GM19043 (cell line): ENCODE measurements around the gene SLC35A3.
"Not testable (repeated sequence)": the region's sequence is repeated elsewhere in the genome, so short reads cannot be mapped to it uniquely, and the experiment has no call there.

ENCODE experiments used
- ATAC-seq: cut with Tn5 transposase; IDR thresholded peaks from one replicate; pipeline ENCODE4 v1.9.1; 2021; ENCODE audit warnings: low read depth; ENCODE audit not compliant: unreplicated experiment

Gene SLC35A3

DNA sequence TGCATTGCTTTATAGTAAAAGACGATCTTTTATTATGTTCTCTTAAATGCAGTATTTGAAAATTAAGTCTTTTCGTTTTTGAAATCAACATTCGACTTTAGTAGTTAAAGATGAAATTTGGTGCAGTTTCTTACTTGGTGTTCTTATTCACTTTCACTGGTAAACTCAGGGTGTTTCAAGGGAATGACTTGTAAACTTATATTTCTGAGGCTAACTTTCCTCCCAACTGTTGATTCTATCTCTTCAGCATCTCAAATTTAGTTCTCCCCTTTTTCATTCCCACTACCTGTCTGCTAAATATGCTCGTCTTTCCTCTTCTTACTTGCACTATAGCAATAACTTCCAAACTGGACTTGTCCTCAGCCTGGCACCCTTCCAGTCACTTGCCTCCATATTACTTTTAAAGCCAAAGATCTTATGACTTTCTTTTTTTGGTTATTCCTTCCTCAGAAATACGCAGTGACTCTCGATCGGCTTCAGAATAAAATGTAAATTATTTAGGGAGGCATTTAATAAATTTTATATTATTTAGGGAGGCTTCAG lies 988 bp downstream of the SLC35A3 start:
- ATAC-seq: no peak

DNA sequence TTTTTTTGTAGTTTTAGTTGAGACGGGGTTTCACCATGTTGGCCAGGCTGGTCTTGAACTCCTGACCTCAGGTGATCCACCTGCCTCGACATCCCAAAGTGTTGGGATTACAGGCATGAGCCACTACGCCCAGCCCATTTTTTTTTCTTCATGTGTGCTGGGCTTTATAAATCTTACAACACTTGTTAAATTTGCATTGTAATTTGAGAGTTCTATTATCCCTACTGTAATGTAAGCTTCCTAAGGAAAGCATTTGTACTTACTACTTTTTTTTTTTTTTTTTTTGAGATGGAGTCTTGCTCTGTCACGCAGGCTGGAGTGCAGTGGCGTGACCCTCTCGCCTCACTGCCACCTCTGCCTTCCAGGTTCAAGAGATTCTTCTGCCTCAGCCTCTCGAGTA lies 2.3 kb downstream of the SLC35A3 start:
- ATAC-seq: not testable (repeated sequence)

GRCh38 chr1:99975529-99975928 lies 5.7 kb downstream of the SLC35A3 start:
- no peak for ATAC-seq

- not testable (repeated sequence) for ATAC-seq
Observed at GRCh38 chr1:99977326-99977725, 7.5 kb downstream of the SLC35A3 start.

- no peak for ATAC-seq
Observed at GRCh38 chr1:99978218-99978617, 8.4 kb downstream of the SLC35A3 start.

- ATAC-seq: no peak
Observed at GRCh38 chr1:99979091-99979490, 9.3 kb downstream of the SLC35A3 start.

DNA sequence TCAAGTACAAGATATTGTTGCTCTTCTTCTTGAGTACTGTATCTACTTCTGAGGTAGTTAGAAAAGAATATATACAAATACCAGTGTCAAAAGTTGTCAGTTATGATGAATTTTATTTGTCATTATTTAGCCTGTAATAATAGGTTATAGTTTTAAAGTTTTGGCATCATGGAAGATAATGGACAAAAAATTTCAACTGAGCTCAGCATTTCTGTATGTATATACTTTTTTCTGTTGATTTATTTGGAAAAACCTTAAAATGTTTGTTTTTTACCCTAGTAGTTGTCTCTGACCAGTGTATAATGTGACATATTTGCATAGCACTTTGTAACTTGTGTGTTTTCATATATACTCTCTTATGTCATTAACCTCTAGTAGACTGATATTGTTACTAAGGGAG lies 11.1 kb downstream of the SLC35A3 start:
- no peak for ATAC-seq

DNA sequence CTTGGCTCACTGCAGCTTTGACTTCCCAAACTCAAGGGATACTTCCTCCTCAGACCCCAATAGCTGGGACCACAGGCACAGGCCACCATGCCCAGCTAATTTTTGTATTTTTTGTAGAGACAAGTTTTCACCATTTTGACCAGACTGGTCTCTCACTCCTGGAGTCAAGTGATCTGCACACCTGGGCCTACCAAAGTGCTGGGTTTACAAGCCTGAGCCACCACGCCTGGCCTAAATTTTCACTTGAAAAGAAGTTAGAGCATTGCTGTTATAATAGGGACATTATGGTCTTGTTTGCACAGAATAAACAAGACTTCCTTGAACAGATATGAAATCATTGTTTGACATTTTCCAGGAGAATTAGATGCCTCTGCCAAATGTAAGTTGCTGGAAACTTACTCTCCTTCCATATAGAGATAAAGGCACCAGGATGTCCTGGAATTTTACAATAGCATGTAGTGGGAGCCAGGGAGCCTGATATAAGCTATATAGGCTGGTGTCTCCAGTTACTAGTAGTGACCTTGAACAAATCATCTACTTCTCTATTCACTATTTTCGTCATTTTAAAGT lies 16.9 kb downstream of the SLC35A3 start:
- no peak for ATAC-seq

GRCh38 chr1:99988210-99988765 lies 18.5 kb downstream of the SLC35A3 start:
- no peak for ATAC-seq

GRCh38 chr1:99992044-99992722 lies 22.4 kb downstream of the SLC35A3 start:
- ATAC-seq: no peak

- peak; percentile 55 for ATAC-seq
Observed at GRCh38 chr1:99992760-99993467, 23.1 kb downstream of the SLC35A3 start.

GRCh38 chr1:99993468-99993845 lies 23.7 kb downstream of the SLC35A3 start:
- no peak for ATAC-seq

- no peak for ATAC-seq
Observed at GRCh38 chr1:99994496-99994895, 24.7 kb downstream of the SLC35A3 start.

- ATAC-seq: no peak
Observed at GRCh38 chr1:99996951-99997350, 27.2 kb downstream of the SLC35A3 start.

GRCh38 chr1:100001462-100001861 lies 31.7 kb downstream of the SLC35A3 start:
- ATAC-seq: no peak

GRCh38 chr1:100005424-100005823 lies 35.6 kb downstream of the SLC35A3 start:
- ATAC-seq: no peak

DNA sequence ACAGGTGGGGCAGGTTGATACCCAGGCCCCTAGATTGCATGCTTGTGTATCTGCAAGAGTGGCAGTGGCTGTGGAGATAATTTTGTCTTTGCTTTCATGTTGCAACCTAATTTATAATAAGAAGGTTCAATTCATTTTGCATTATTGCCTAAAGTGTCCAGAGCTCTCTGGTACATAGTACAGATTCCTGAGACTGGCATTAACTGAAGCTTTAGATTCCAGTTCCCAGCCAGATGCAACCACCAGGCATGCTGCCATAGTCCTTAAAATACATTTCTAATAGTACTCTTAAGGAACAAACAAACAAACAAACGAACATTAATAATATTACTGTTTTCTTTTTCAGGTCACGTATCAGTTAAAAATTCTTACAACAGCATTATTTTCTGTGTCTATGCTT lies 36.9 kb downstream of the SLC35A3 start:
- no peak for ATAC-seq

GRCh38 chr1:100009458-100009857 lies 39.7 kb downstream of the SLC35A3 start:
- ATAC-seq: no peak

DNA sequence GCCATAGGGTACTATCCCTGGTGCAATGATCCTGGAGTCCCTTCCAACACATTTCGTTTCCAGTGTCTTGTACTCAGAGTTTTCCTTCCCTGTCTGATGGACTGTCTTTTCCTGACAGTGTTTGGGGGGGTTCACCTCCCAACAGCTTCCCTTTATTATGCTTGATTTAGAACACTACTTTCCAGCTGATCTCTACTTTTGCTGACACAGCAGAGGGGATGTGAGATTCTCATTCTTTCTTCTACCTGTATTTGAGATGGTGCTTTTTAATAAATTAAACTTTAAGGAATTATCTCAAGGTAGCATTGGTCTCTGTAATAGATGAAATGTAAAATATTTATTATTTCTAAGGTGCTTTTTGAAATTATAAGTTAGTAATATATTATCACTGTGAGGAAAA lies 41.0 kb downstream of the SLC35A3 start:
- ATAC-seq: no peak

DNA sequence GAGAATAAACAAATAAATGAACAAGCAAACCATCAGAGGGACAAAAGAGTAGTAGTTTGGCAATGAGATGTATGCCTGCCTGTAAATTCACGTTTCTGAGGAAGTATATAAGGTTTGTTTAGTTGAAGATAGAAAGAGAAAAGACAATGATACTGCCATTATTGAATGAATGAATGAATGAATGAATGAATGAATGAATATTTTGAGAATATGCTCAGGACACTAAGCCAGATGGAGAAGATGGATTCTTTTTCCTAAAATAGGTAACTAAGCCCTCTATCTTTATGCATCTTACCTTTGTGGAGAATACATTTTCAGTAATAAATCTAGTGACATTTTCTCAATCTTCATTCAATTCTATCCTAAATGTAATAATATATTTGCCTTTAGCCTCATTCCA lies 49.4 kb downstream of the SLC35A3 start:
- ATAC-seq: no peak

DNA sequence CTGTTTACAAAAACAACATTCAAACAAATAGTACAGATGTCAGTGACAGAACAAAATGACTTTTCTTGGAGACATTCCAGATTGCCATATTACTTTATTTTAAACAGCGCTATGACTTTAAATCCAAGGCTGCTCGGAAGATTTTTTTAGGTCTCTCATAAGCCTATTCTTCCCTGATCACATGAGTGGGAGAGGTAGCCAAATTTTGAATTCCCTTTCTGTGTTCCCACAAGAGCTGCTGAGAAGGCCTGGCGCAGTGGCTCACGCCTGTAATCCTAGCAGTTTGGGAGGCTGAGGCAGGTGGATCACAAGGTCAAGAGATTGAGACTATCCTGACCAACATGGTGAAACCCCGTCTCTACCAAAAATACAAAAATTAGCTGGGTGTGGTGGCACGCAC lies 53.7 kb downstream of the SLC35A3 start:
- ATAC-seq: no peak
